HUES6 (cell line): ENCODE results near the gene LIN7C.
A peak's percentile ranks its signal among the peaks of the same experiment; 100 is the strongest.

Source experiments
- H3K27ac ChIP-seq: 2 replicates; pipeline ENCODE4 v1.7.0; 2013; ENCODE audit warnings: low read depth, mild to moderate bottlenecking, low read length, inconsistent platforms
- H3K27me3 ChIP-seq: 2 replicates; pipeline ENCODE4 v1.6.1; 2013; ENCODE audit warnings: low read length; ENCODE audit not compliant: control insufficient read depth, insufficient read depth
- H3K36me3 ChIP-seq: 2 replicates; pipeline ENCODE4 v1.6.1; 2013; ENCODE audit warnings: low read length; ENCODE audit not compliant: control insufficient read depth, insufficient read depth
- H3K4me1 ChIP-seq: 2 replicates; pipeline ENCODE4 v1.6.1; 2013; ENCODE audit warnings: low read length; ENCODE audit not compliant: control insufficient read depth, insufficient read depth
- H3K4me3 ChIP-seq: 2 replicates; pipeline ENCODE4 v1.5.1; 2013; ENCODE audit warnings: low read depth, low read length
- H3K9ac ChIP-seq: one replicate; pipeline ENCODE4 v1.6.1; 2013; ENCODE audit warnings: mild to moderate bottlenecking, low read length
- H3K9me3 ChIP-seq: 2 replicates; pipeline ENCODE4 v1.6.1; 2013; ENCODE audit warnings: low read depth, low read length; ENCODE audit not compliant: control insufficient read depth, insufficient read depth

LIN7C gene

GRCh38 chr11:27445625-27446024 lies 60.9 kb downstream of the LIN7C start:
- Histone ChIP-seq H3K9ac (no peak overlapping the region), H3K27me3 (no peaks in the 10 kb centered on the region), H3K4me1 (peaks cover 44% of the 10 kb centered on the region), H3K36me3 (0 out of 2 replicates have a peak, but pooled peaks cover 2% of the 10 kb centered on the region), H3K27ac (peak overlapping the region; percentile 18; the same call in 1 of the 2 replicates), H3K9me3 (no peaks in the 10 kb centered on the region), H3K4me3 (peak overlapping the region; percentile 34)

DNA sequence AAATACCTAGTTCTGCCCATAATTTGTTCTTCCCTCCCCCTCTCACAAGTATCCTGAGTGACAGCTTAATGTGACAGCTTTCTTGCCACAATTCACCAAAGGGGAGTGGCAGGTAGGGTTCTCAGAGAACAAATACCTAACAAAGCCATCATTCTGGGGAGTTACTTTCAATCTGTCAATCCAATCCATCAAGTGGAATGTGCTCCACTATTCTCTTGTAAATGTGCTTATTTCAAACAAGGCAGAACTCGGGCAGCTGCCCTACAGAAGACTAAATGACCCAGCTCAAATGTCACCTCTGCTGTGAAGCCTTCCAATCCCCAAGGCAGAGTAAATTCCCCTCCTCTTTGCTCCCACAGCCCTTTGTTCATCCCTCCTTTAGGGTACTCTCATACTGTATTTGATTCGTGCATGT lies 61.8 kb downstream of the LIN7C start:
- Histone ChIP-seq H3K4me1 (peaks cover 51% of the 10 kb centered on the region), H3K27ac (0 out of 2 replicates have a peak overlapping the region, but pooled peaks have one; percentile 18), H3K4me3 (peak overlapping the region; percentile 34), H3K27me3 (no peaks in the 10 kb centered on the region), H3K9me3 (no peaks in the 10 kb centered on the region), H3K36me3 (0 out of 2 replicates have a peak, but pooled peaks cover 2% of the 10 kb centered on the region), H3K9ac (no peak overlapping the region)
